OCI-LY7 (cell line): Measurements from ENCODE around the gene KLHL3. TPM values are rescaled to one million over a fixed set of nuclear protein-coding genes. Genes with fewer than 3 reads are reported as not detected.

Experiments
- BruUV-seq: library from RNA; stranded (reverse); fragments of 400-500 nt; replicated peaks from 2 replicates; lab custom pipeline; 2021; lab: Mats Ljungman, UMichigan
- CTCF ChIA-PET: fragments of 300-600 bp; sonication (Branson Sonifier 250); formaldehyde crosslinking; loops from one replicate; lab custom pipeline; 2022; ENCODE audit warnings: antibody characterized with exemption; ENCODE audit not compliant: unreplicated experiment; lab: Charles Lee
- POLR2A ChIA-PET: fragments of 300-600 bp; sonication (Branson Sonifier 250); formaldehyde crosslinking; loops from one replicate; lab custom pipeline; 2022; ENCODE audit warnings: antibody characterized with exemption; lab: Charles Lee
- DNase-seq: peaks from one replicate; pipeline ENCODE4 v3.0.0-alpha.2; 2015; ENCODE audit warnings: low spot score
- H2AFZ ChIP-seq: fragments of 200-600 bp; sonication (generic), shearing (Covaris generic); 2 replicates; pipeline ENCODE4 v1.6.1; 2014; ENCODE audit warnings: mild to moderate bottlenecking, antibody characterized with exemption, low read length, moderate library complexity
- H3K27ac ChIP-seq: fragments of 200-600 bp; sonication (generic); 2 replicates; pipeline ENCODE4 v1.5.1; 2014; ENCODE audit warnings: mixed run types, low read depth, mild to moderate bottlenecking, moderate library complexity, low read length, inconsistent platforms; ENCODE audit not compliant: poor library complexity, severe bottlenecking
- H3K36me3 ChIP-seq: fragments of 200-600 bp; sonication (generic); 2 replicates; pipeline ENCODE4 v1.6.1; 2014; ENCODE audit warnings: mild to moderate bottlenecking, antibody characterized with exemption, low read length, moderate library complexity, mixed read lengths; ENCODE audit not compliant: insufficient read depth
- H3K4me1 ChIP-seq: fragments of 200-600 bp; sonication (generic); 2 replicates; pipeline ENCODE4 v1.5.1; 2014; ENCODE audit warnings: mild to moderate bottlenecking, low read length; ENCODE audit not compliant: insufficient read depth, poor library complexity, severe bottlenecking
- H3K4me2 ChIP-seq: fragments of 200-600 bp; sonication (generic); 2 replicates; pipeline ENCODE4 v1.6.1; 2014; ENCODE audit warnings: mild to moderate bottlenecking, low read length
- H3K4me3 ChIP-seq: fragments of 200-600 bp; sonication (generic); 2 replicates; pipeline ENCODE4 v1.5.1; 2014; ENCODE audit warnings: mild to moderate bottlenecking, low read depth, low read length; ENCODE audit not compliant: poor library complexity, severe bottlenecking
- H3K79me2 ChIP-seq: fragments of 200-600 bp; sonication (generic); 2 replicates; pipeline ENCODE4 v1.6.1; 2016; ENCODE audit warnings: low read depth, mild to moderate bottlenecking, low read length, moderate library complexity, mixed read lengths; ENCODE audit not compliant: insufficient read depth
- H3K9me2 ChIP-seq: fragments of 200-600 bp; sonication (generic); 2 replicates; pipeline ENCODE4 v1.6.1; 2016; ENCODE audit warnings: mild to moderate bottlenecking, low read length, mixed read lengths; ENCODE audit not compliant: insufficient read depth
- H3K9me3 ChIP-seq: fragments of 200-600 bp; sonication (generic); 2 replicates; pipeline ENCODE4 v1.6.1; 2014; ENCODE audit warnings: mild to moderate bottlenecking, mixed run types, low read length, mixed read lengths
- H4K20me1 ChIP-seq: fragments of 200-600 bp; sonication (generic); 2 replicates; pipeline ENCODE4 v1.6.1; 2014; ENCODE audit warnings: mild to moderate bottlenecking, antibody characterized with exemption, low read length, moderate library complexity, mixed read lengths; ENCODE audit not compliant: insufficient read depth
- CTCF ChIP-seq: fragments of 200-600 bp; sonication (generic); conservative IDR thresholded peaks from 2 replicates; pipeline ENCODE4 v1.5.1; 2014; ENCODE audit warnings: mild to moderate bottlenecking, antibody characterized with exemption, low read length, moderate library complexity, mixed read lengths
- EZH2phosphoT487 ChIP-seq: fragments of 200-600 bp; sonication (generic); IDR thresholded peaks from 2 replicates; pipeline ENCODE4 v1.6.1; 2018; ENCODE audit warnings: low read depth, borderline replicate concordance, mild to moderate bottlenecking, mixed run types, antibody characterized with exemption, low read length, moderate library complexity, mixed read lengths
- intact Hi-C: fragments of 100-400 bp; cut with micrococcal nuclease; formaldehyde crosslinking; loops from one replicate; pipeline ENCODE4 v1.10.0; 2022; ENCODE audit not compliant: unreplicated experiment
- total RNA-seq, 2 experiments: library from RNA; depleted of rRNA in 1 of 2; stranded (reverse); fragments of >200 nt in 1 of 2; shearing (Covaris generic) in 1 of 2; gene quantifications; 2 replicates each; pipeline ENCODE4 v1.2.3, GENCODE V29; 2014 to 2022

KLHL3 gene
- total RNA-seq, 2 experiments from 2014 or later, result 0.28 to 6.2 TPM

GRCh38 chr5:137753691-137754187 lies 17.9 kb upstream of the KLHL3 start:
- CTCF ChIA-PET, result interaction anchor here (0.6 kb wide), 1 partner anchor 42 kb away, joined by 5 read pairs; no protein-coding TSS in a partner anchor
- Histone ChIP-seq H3K36me3 (peaks cover 53% of the 10 kb centered on the region), H3K4me2 (peak overlapping the region; percentile 75), H3K27ac (peak overlapping the region; percentile 72), H3K4me3 (peak overlapping the region; percentile 99), H3K79me2 (peaks cover 54% of the 10 kb centered on the region), H2AFZ (no peak overlapping the region), H3K9me3 (0 out of 2 replicates have a peak, but pooled peaks cover 6% of the 10 kb centered on the region), H3K9me2 (no peaks in the 10 kb centered on the region), H3K4me1 (peaks cover 23% of the 10 kb centered on the region), H4K20me1 (peaks cover 44% of the 10 kb centered on the region)
- no peak for DNase-seq
- intact Hi-C loops, result loop anchor here (1.0 to 10.0 kb wide), 4 partner anchors 279 to 1589 kb away; partner anchors contain the start of genes BRD8 and FAM13B
- TF ChIP-seq CTCF, result no peak
- no peak for TF ChIP-seq EZH2phosphoT487
- POLR2A ChIA-PET, result interaction anchor here (0.6 to 1.5 kb wide), 9 partner anchors 12 to 693 kb away, joined by 3 to 5 read pairs (median 3); partner anchors contain the start of gene FAM13B
- no TSS peak for BruUV-seq

GRCh38 chr5:137752905-137753690 lies 17.2 kb upstream of the KLHL3 start:
- BruUV-seq, result TSS peak; percentile 45
- ChIA-PET POLR2A (interaction anchor here (0.6 to 1.5 kb wide), 10 partner anchors 11 to 693 kb away, joined by 3 to 5 read pairs (median 3); partner anchors contain the start of gene FAM13B), CTCF (interaction anchor here (0.6 kb wide), 1 partner anchor 42 kb away, joined by 5 read pairs; no protein-coding TSS in a partner anchor)
- no peaks in the 10 kb centered on the region for H3K9me2 ChIP-seq
- H3K27ac ChIP-seq, result peak overlapping the region; percentile 72
- peaks cover 57% of the 10 kb centered on the region for H3K79me2 ChIP-seq
- peak overlapping the region; percentile 75 for H3K4me2 ChIP-seq
- H3K4me1 ChIP-seq, result peaks cover 23% of the 10 kb centered on the region
- H2AFZ ChIP-seq, result no peak overlapping the region
- H3K4me3 ChIP-seq, result peak overlapping the region; percentile 99
- TF ChIP-seq CTCF (no peak), EZH2phosphoT487 (no peak)
- peak; percentile 58 for DNase-seq
- H4K20me1 ChIP-seq, result peaks cover 51% of the 10 kb centered on the region
- H3K9me3 ChIP-seq, result 0 out of 2 replicates have a peak, but pooled peaks cover 6% of the 10 kb centered on the region
- peaks cover 53% of the 10 kb centered on the region for H3K36me3 ChIP-seq
- intact Hi-C loops, result loop anchor here (1.0 to 10.0 kb wide), 4 partner anchors 280 to 1588 kb away; partner anchors contain the start of genes BRD8 and FAM13B
